GM12878 (cell line): ENCODE measurements around the gene ZSWIM5. TPM values are rescaled to one million over a fixed set of nuclear protein-coding genes. Genes with fewer than 3 reads are reported as not detected.

Experiments used
- ATAC-seq: fragments of 200-7000 bp; cut with Tn5 transposase; 3 replicates; pipeline ENCODE4 v1.9.1; 2020; ENCODE audit warnings: mild to moderate bottlenecking, moderate library complexity
- BruUV-seq: library from RNA; stranded (reverse); fragments of 400-500 nt; replicated peaks from 2 replicates; lab custom pipeline; 2021; lab: Mats Ljungman, UMichigan
- CTCF ChIA-PET: fragments of 300-600 bp; sonication (Branson Sonifier 250); formaldehyde crosslinking; extraction: SDS; loops from one replicate; lab custom pipeline; 2021; ENCODE audit warnings: inconsistent platforms; lab: Yijun Ruan, JAX
- POLR2A ChIA-PET: fragments of 350-600 bp; formaldehyde crosslinking; extraction: SDS; loops from one replicate; lab custom pipeline; 2021; ENCODE audit warnings: inconsistent platforms; lab: Charles Lee
- RAD21 ChIA-PET: fragments of 300-600 bp; sonication (Branson Sonifier 250); formaldehyde crosslinking; loops from one replicate; lab custom pipeline; 2023; ENCODE audit warnings: antibody characterized with exemption; ENCODE audit not compliant: unreplicated experiment; lab: Charles Lee
- SMC1A ChIA-PET: fragments of 300-600 bp; sonication (Branson Sonifier 250); formaldehyde crosslinking; loops from one replicate; lab custom pipeline; 2023; ENCODE audit not compliant: unreplicated experiment, uncharacterized antibody; lab: Charles Lee
- DNase-seq: peaks from one replicate; pipeline ENCODE4 v3.0.0-alpha.2; 2011; ENCODE audit warnings: low read depth, low spot score
- FAIRE-seq: peaks from 3 replicates; lab custom pipeline; 2011; peaks lifted over from hg19 to GRCh38; lab: Jason Lieb, UNC
- H2AFZ ChIP-seq: 2 replicates; pipeline ENCODE4 v1.6.0; 2011; ENCODE audit warnings: low read depth, low read length, control low read depth; ENCODE audit not compliant: control insufficient read depth
- H3K27ac ChIP-seq: 2 replicates; pipeline ENCODE4 v1.5.1; 2011; ENCODE audit warnings: control low read depth; ENCODE audit not compliant: control insufficient read depth, insufficient read depth
- H3K27me3 ChIP-seq, 2 experiments: replicated peaks in 1 of 2; 2 replicates each; pipeline versions ENCODE4 v1.6.0 to v1.6.1; 2011; ENCODE audit warnings: low read length in 1 of 2; ENCODE audit not compliant: control insufficient read depth in 2 of 2, insufficient read depth in 2 of 2
- H3K36me3 ChIP-seq, 2 experiments: 2 replicates each; pipeline ENCODE4 v1.5.1; 2011; ENCODE audit warnings: low read length in 1 of 2; ENCODE audit not compliant: control insufficient read depth in 2 of 2, insufficient read depth in 2 of 2
- H3K4me1 ChIP-seq: 2 replicates; pipeline ENCODE4 v1.6.1; 2011; ENCODE audit warnings: mild to moderate bottlenecking, low read length, moderate library complexity, mixed read lengths; ENCODE audit not compliant: control insufficient read depth, insufficient read depth
- H3K4me2 ChIP-seq: 2 replicates; pipeline ENCODE4 v1.6.0; 2011; ENCODE audit warnings: control low read depth; ENCODE audit not compliant: control insufficient read depth, insufficient read depth
- H3K4me3 ChIP-seq: fragments of 200-600 bp; sonication (generic); 2 replicates; pipeline ENCODE4 v1.5.1; 2016
- H3K79me2 ChIP-seq: 2 replicates; pipeline ENCODE4 v1.6.0; 2011; ENCODE audit warnings: low read length; ENCODE audit not compliant: control insufficient read depth, insufficient read depth
- H3K9ac ChIP-seq: 2 replicates; pipeline ENCODE4 v1.8.0; 2011; ENCODE audit warnings: low read length, control low read depth, mixed read lengths; ENCODE audit not compliant: control insufficient read depth, insufficient read depth
- H3K9me3 ChIP-seq: replicated peaks from 3 replicates; pipeline ENCODE4 v1.5.1; 2011; ENCODE audit warnings: mild to moderate bottlenecking, low read length; ENCODE audit not compliant: control insufficient read depth, insufficient read depth
- H4K20me1 ChIP-seq: 2 replicates; pipeline ENCODE4 v1.6.0; 2011; ENCODE audit not compliant: control insufficient read depth, insufficient read depth
- CEBPZ ChIP-seq: fragments of 150-350 bp; IDR thresholded peaks from 2 replicates; pipeline ENCODE4 v1.6.1; 2016; ENCODE audit warnings: low read depth, low read length
- CHD1 ChIP-seq: IDR thresholded peaks from 2 replicates; pipeline ENCODE4 v1.6.1; 2012; ENCODE audit warnings: low read depth, low read length, improper control_type of control experiment
- LARP7 ChIP-seq: fragments of 450-650 bp; IDR thresholded peaks from 2 replicates; pipeline ENCODE4 v1.6.1; 2017; ENCODE audit warnings: mild to moderate bottlenecking
- MXI1 ChIP-seq: fragments of 150-350 bp; IDR thresholded peaks from 2 replicates; pipeline ENCODE4 v1.6.1; 2011; ENCODE audit warnings: low read depth, mild to moderate bottlenecking, inconsistent platforms, low read length, improper control_type of control experiment
- SIX5 ChIP-seq: IDR thresholded peaks from 2 replicates; pipeline ENCODE4 v1.6.1; 2011; ENCODE audit warnings: mild to moderate bottlenecking, low read depth, low read length, moderate library complexity; ENCODE audit not compliant: severe bottlenecking
- SPI1 ChIP-seq: IDR thresholded peaks from 2 replicates; pipeline ENCODE4 v1.6.1; 2011; ENCODE audit warnings: low read depth, mild to moderate bottlenecking, low read length, moderate library complexity, borderline replicate concordance; ENCODE audit not compliant: insufficient read depth
- WGBS: methylation state at CpG from one replicate; pipeline ENCODE4 v1.1.6; 2016; ENCODE audit warnings: low lambda C conversion rate; ENCODE audit not compliant: insufficient replicate concordance, insufficient coverage; ENCODE audit errors: missing lambda C conversion rate; 5-methylcytosine and 5-hydroxymethylcytosine counted together
- in situ Hi-C: fragments of 300-500 bp; cut with MboI; formaldehyde crosslinking; loops from 9 replicates; pipeline ENCODE4 v1.14.3; 2018; ENCODE audit warnings: mixed read lengths
- intact Hi-C: fragments of 100-400 bp; cut with micrococcal nuclease; formaldehyde crosslinking; loops from one replicate; pipeline ENCODE4 v1.14.2; 2022; ENCODE audit not compliant: unreplicated experiment
- polyA plus RNA-seq, 11 experiments: library from polyadenylated mRNA; depleted of rRNA in 4 of 11; unstranded in 6 of 11; stranded (reverse) in 5 of 11; fragments of >200 nt; fragmentation: Nextera tagmentation in 4 of 11; fragmentation: Illumina TruSeq in 1 of 11; extraction: Ambion mirVana in 4 of 11; extraction: Trizol in 1 of 11; gene quantifications; 1 replicate in 1 of 11; 2 replicates in 10 of 11; pipeline versions ENCODE4 v1.2.1 to v1.2.3, GENCODE V29; 2011 to 2016; ENCODE audit warnings: inconsistent platforms in 2 of 11, missing spikeins in 2 of 11, low read depth in 1 of 11
- total RNA-seq, 4 experiments: library from RNA; depleted of rRNA in 3 of 4; stranded (reverse); fragments of >200 nt in 3 of 4; fragmentation: Illumina TruSeq in 1 of 4; extraction: Trizol in 1 of 4; gene quantifications; 2 replicates each; pipeline versions ENCODE4 v1.2.1 to v1.2.3, GENCODE V29; 2013 to 2021
- TF ChIP-seq, protein P1 (sequence below): fragments of 450-650 bp; IDR thresholded peaks from 2 replicates; pipeline ENCODE4 v1.6.1; 2018; ENCODE audit warnings: borderline replicate concordance, mild to moderate bottlenecking; ENCODE audit not compliant: partially characterized antibody
- TF ChIP-seq, protein P2 (sequence below): fragments of 450-650 bp; IDR thresholded peaks from 2 replicates; pipeline ENCODE4 v1.6.1; 2016; ENCODE audit warnings: mild to moderate bottlenecking
- TF ChIP-seq, protein P3 (sequence below): IDR thresholded peaks from 2 replicates; pipeline ENCODE4 v1.6.1; 2012; ENCODE audit warnings: improper control_type of control experiment, low read depth, low read length; ENCODE audit not compliant: insufficient replicate concordance

ZSWIM5 gene
- total and polyA plus RNA-seq, 10 of the 15 experiments (the other 5 are each of a cell fraction or from before 2014, with no cell fraction given), result 0.07 to 0.97 (median 0.34) TPM; not detected in 1

DNA sequence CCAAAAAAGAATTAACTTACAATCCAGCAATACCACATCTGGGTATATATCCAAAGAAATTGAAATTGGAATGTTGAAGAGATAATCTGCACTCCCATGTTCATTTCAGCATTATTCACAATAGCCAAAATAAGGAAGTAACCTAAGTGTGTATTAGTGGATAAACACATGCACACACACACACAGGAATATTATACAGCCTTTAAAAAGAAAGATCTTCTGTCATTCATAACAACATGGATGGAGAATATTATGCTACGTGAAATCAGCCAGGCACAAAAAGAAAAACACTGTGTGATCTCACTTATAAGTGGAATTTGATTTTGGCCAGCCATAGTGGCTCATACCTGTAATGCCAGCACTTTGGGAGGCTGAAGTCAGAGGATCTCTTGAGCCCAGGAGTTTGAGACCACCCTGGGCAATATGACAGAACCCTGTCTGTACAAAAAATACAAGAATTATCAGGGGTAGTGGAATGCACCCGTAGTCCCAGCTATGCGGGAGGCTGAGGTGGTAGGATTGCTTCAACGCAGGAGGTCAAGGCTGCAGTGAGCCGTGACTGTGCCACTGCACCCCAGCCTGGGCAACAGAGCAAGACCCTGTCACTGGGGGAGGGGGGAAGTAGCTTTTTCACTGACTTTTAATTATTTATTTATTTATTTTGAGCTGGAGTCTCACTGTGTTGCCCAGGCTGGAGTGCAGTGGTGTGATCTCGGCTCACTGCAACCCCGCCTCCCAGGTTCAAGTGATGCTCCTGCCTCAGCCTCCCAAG lies 210.8 kb downstream of the ZSWIM5 start:
- intact Hi-C loops, result no loop called here
- ChIA-PET CTCF (no interaction called here), SMC1A (no interaction called here), POLR2A (interaction anchor here (0.5 kb wide), 1 partner anchor 657 kb away, joined by 3 read pairs; no protein-coding TSS in a partner anchor), RAD21 (interaction anchor here (0.8 kb wide), 1 partner anchor 9 kb away, joined by 3 read pairs; no protein-coding TSS in a partner anchor)
- Histone ChIP-seq H3K27ac (no peak overlapping the region), H3K9me3 (no peaks in the 10 kb centered on the region), H2AFZ (no peak overlapping the region), H3K79me2 (no peaks in the 10 kb centered on the region), H3K4me1 (no peaks in the 10 kb centered on the region), H4K20me1 (no peaks in the 10 kb centered on the region), H3K9ac (no peak overlapping the region), H3K27me3 (no peaks in the 10 kb centered on the region), H3K4me2 (no peak overlapping the region), H3K36me3 (no peaks in the 10 kb centered on the region), H3K4me3 (no peak overlapping the region)
- BruUV-seq, result no TSS peak
- in situ Hi-C loops, result no loop called here
- DNase-seq, result no peak
- 79% methylated on average over 7 of the region's 7 CpGs for WGBS
- no peak for FAIRE-seq
- no peak for ATAC-seq
- no peak for TF ChIP-seq SIX5
- no peak for TF ChIP-seq LARP7
- TF ChIP-seq MXI1, result no peak
- no peak for TF ChIP-seq CHD1
- TF ChIP-seq SPI1, result no peak
- no peak for TF ChIP-seq CEBPZ
- TF ChIP-seq, protein P1, sequence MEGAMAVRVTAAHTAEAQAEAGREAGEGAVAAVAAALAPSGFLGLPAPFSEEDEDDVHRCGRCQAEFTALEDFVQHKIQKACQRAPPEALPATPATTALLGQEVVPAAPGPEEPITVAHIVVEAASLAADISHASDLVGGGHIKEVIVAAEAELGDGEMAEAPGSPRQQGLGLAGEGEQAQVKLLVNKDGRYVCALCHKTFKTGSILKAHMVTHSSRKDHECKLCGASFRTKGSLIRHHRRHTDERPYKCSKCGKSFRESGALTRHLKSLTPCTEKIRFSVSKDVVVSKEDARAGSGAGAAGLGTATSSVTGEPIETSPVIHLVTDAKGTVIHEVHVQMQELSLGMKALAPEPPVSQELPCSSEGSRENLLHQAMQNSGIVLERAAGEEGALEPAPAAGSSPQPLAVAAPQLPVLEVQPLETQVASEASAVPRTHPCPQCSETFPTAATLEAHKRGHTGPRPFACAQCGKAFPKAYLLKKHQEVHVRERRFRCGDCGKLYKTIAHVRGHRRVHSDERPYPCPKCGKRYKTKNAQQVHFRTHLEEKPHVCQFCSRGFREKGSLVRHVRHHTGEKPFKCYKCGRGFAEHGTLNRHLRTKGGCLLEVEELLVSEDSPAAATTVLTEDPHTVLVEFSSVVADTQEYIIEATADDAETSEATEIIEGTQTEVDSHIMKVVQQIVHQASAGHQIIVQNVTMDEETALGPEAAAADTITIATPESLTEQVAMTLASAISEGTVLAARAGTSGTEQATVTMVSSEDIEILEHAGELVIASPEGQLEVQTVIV, result no peak
- TF ChIP-seq, protein P2, sequence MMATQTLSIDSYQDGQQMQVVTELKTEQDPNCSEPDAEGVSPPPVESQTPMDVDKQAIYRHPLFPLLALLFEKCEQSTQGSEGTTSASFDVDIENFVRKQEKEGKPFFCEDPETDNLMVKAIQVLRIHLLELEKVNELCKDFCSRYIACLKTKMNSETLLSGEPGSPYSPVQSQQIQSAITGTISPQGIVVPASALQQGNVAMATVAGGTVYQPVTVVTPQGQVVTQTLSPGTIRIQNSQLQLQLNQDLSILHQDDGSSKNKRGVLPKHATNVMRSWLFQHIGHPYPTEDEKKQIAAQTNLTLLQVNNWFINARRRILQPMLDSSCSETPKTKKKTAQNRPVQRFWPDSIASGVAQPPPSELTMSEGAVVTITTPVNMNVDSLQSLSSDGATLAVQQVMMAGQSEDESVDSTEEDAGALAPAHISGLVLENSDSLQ, result no peak
- TF ChIP-seq, protein P3, sequence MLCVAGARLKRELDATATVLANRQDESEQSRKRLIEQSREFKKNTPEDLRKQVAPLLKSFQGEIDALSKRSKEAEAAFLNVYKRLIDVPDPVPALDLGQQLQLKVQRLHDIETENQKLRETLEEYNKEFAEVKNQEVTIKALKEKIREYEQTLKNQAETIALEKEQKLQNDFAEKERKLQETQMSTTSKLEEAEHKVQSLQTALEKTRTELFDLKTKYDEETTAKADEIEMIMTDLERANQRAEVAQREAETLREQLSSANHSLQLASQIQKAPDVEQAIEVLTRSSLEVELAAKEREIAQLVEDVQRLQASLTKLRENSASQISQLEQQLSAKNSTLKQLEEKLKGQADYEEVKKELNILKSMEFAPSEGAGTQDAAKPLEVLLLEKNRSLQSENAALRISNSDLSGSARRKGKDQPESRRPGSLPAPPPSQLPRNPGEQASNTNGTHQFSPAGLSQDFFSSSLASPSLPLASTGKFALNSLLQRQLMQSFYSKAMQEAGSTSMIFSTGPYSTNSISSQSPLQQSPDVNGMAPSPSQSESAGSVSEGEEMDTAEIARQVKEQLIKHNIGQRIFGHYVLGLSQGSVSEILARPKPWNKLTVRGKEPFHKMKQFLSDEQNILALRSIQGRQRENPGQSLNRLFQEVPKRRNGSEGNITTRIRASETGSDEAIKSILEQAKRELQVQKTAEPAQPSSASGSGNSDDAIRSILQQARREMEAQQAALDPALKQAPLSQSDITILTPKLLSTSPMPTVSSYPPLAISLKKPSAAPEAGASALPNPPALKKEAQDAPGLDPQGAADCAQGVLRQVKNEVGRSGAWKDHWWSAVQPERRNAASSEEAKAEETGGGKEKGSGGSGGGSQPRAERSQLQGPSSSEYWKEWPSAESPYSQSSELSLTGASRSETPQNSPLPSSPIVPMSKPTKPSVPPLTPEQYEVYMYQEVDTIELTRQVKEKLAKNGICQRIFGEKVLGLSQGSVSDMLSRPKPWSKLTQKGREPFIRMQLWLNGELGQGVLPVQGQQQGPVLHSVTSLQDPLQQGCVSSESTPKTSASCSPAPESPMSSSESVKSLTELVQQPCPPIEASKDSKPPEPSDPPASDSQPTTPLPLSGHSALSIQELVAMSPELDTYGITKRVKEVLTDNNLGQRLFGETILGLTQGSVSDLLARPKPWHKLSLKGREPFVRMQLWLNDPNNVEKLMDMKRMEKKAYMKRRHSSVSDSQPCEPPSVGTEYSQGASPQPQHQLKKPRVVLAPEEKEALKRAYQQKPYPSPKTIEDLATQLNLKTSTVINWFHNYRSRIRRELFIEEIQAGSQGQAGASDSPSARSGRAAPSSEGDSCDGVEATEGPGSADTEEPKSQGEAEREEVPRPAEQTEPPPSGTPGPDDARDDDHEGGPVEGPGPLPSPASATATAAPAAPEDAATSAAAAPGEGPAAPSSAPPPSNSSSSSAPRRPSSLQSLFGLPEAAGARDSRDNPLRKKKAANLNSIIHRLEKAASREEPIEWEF, result no peak
